IMR-90 (cell line): Measurements from ENCODE around the gene AAR2.

ENCODE experiments used
- FOS ChIP-seq: fragments of 150-350 bp; IDR thresholded peaks from 2 replicates; pipeline ENCODE4 v1.6.1; 2016; ENCODE audit warnings: low read depth, low read length
- TF ChIP-seq, protein P1 (sequence below): fragments of 150-350 bp; IDR thresholded peaks from 2 replicates; pipeline ENCODE4 v1.6.1; 2016; ENCODE audit warnings: low read depth, mild to moderate bottlenecking, low read length, moderate library complexity, borderline replicate concordance
- TF ChIP-seq, protein P2 (sequence below): conservative IDR thresholded peaks from 2 replicates; pipeline ENCODE4 v1.5.1; 2012; ENCODE audit warnings: mild to moderate bottlenecking, low read depth, low read length, improper control_type of control experiment

DNA sequence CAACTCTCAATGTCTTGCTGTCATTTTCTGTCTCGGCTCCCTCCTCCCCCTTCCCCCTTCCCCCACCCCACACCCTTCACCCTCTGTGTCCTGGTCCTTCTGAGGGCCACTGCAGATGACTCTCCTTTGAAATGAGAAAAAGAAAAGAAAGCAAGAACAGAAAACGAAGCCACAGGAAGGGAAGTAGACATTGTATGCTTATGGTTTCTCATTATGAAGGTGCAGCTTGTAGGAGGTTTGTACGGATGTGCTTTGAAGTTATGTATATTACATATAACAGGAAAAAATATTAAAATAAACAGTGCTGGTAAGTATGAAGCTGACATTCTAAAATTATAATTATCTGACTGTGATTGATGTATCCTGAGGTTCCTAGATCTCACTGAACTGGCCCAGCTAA, 6.3 kb upstream of the AAR2 start:
- no peak for TF ChIP-seq FOS
- TF ChIP-seq, protein P1, sequence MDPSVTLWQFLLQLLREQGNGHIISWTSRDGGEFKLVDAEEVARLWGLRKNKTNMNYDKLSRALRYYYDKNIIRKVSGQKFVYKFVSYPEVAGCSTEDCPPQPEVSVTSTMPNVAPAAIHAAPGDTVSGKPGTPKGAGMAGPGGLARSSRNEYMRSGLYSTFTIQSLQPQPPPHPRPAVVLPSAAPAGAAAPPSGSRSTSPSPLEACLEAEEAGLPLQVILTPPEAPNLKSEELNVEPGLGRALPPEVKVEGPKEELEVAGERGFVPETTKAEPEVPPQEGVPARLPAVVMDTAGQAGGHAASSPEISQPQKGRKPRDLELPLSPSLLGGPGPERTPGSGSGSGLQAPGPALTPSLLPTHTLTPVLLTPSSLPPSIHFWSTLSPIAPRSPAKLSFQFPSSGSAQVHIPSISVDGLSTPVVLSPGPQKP = no peak
- TF ChIP-seq, protein P2, sequence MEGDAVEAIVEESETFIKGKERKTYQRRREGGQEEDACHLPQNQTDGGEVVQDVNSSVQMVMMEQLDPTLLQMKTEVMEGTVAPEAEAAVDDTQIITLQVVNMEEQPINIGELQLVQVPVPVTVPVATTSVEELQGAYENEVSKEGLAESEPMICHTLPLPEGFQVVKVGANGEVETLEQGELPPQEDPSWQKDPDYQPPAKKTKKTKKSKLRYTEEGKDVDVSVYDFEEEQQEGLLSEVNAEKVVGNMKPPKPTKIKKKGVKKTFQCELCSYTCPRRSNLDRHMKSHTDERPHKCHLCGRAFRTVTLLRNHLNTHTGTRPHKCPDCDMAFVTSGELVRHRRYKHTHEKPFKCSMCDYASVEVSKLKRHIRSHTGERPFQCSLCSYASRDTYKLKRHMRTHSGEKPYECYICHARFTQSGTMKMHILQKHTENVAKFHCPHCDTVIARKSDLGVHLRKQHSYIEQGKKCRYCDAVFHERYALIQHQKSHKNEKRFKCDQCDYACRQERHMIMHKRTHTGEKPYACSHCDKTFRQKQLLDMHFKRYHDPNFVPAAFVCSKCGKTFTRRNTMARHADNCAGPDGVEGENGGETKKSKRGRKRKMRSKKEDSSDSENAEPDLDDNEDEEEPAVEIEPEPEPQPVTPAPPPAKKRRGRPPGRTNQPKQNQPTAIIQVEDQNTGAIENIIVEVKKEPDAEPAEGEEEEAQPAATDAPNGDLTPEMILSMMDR = no peak
